ENCODE data around the gene CCDC177.

The CCDC177 gene

DNA sequence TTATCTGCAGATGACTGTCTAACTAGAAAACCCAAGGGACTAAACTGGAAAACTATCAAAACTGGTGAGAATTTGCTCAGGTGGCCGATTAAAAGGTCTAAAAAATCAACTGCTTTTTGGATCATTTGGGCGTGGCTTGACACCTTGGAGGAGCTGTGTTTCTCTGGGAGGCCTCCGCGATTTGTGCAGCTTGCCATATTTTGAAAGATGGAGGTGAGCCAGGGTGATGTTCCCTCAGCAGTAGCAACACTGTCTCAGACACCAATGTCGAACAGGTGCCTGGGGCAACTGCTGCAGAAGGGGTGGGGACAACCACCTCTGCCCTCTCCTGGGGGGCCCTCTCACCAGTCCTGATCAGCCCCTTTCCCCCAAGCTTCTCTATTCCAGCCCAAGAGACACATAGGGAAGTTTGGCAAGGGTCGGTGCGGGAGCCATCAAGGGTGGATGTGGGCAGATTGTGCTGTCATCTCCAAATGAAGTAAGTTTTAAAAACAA lies 3.8 kb downstream of the CCDC177 start:
- H3K4me3 ChIP-seq (ENCODE audit: insufficient read depth in 1 of 2, low read depth in 1 of 2, low read length in 2 of 2) = no peak overlapping the region

DNA sequence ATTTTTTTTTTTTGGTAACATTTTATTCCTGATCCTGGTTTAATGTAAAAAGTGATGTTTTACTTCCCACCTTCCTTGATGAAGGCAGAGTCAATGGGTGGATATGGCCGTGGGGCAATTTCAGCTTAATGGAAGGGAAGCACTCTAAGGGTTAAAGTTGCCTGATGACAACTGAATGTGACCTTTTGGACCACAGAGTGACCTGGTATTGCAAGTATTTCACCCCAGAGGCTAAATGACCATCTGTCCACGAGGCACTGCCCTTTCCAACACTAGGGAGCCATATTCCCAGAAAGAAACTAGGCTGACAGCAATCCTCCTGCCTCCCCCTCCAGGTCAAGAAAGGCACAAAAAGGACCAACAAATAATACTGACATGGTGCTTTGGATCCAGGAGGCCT lies 4.8 kb downstream of the CCDC177 start:
- Histone ChIP-seq H3K4me2 (ENCODE audit: low read length, poor library complexity, severe bottlenecking) (no peak overlapping the region), H3K27ac (ENCODE audit: low read length, poor library complexity, severe bottlenecking) (no peak overlapping the region), H3K18ac (ENCODE audit: low read depth in 1 of 2, low read length in 2 of 2) (no peak overlapping the region), H2AFZ (ENCODE audit: low read depth, low read length) (no peak overlapping the region), H2AK5ac (ENCODE audit: low read length, severe bottlenecking) (no peak overlapping the region), H2BK15ac (ENCODE audit: low read depth, poor library complexity, severe bottlenecking) (no peak overlapping the region), H3K14ac (ENCODE audit: low read length in 2 of 2) (no peak overlapping the region), H4K91ac (ENCODE audit: low read length) (no peak overlapping the region), H3K9me3 (ENCODE audit: control insufficient read depth, low read length) (no peaks in the 10 kb centered on the region), H3K36me3 (ENCODE audit: control insufficient read depth in 1 of 2, insufficient read depth in 2 of 2, low read depth in 1 of 2, low read length in 2 of 2) (peaks cover 0 to 7% of the 10 kb centered on the region in 2 experiments), H3K9ac (ENCODE audit: low read length) (no peak overlapping the region), H3K27me3 (ENCODE audit: control insufficient read depth in 1 of 2, insufficient read depth in 1 of 2, low read length in 2 of 2) (peaks cover 73 to 94% of the 10 kb centered on the region in 2 experiments), H2BK120ac (ENCODE audit: low read depth, low read length) (no peak overlapping the region), H3K79me1 (replicated peaks; ENCODE audit: low read length, poor library complexity, severe bottlenecking) (no peaks in the 10 kb centered on the region), H3K4me1 (ENCODE audit: control insufficient read depth, insufficient read depth, low read depth, low read length) (peaks cover 22% of the 10 kb centered on the region), H3K4ac (ENCODE audit: low read depth in 1 of 2, low read length in 2 of 2) (no peak overlapping the region), H4K8ac (ENCODE audit: low read length) (no peak overlapping the region), H2BK5ac (ENCODE audit: low read depth, low read length, poor library complexity, severe bottlenecking) (no peak overlapping the region), H2BK12ac (ENCODE audit: low read length in 2 of 2) (no peak overlapping the region), H3K23ac (ENCODE audit: low read length in 2 of 2) (peak overlapping the region in 1 of 2 experiments; percentile 52), H3K4me3 (ENCODE audit: insufficient read depth in 1 of 2, low read depth in 1 of 2, low read length in 2 of 2) (no peak overlapping the region)
- WGBS = 47% methylated on average over 2 of the region's 2 CpGs
- no peak for DNase-seq

More for the DNA sequence above, 3.8 kb downstream of the CCDC177 start:
- Histone ChIP-seq H3K4ac (ENCODE audit: low read depth in 1 of 2, low read length in 2 of 2) (no peak overlapping the region), H3K9ac (ENCODE audit: low read length) (no peak overlapping the region), H2BK12ac (ENCODE audit: low read length in 2 of 2) (no peak overlapping the region), H3K36me3 (ENCODE audit: control insufficient read depth in 1 of 2, insufficient read depth in 2 of 2, low read depth in 1 of 2, low read length in 2 of 2) (peaks cover 0 to 7% of the 10 kb centered on the region in 2 experiments), H3K14ac (ENCODE audit: low read length in 2 of 2) (no peak overlapping the region), H3K4me1 (ENCODE audit: control insufficient read depth, insufficient read depth, low read depth, low read length) (peaks cover 22% of the 10 kb centered on the region), H4K91ac (ENCODE audit: low read length) (no peak overlapping the region), H3K27me3 (ENCODE audit: control insufficient read depth in 1 of 2, insufficient read depth in 1 of 2, low read length in 2 of 2) (peaks cover 69 to 94% of the 10 kb centered on the region in 2 experiments), H3K4me2 (ENCODE audit: low read length, poor library complexity, severe bottlenecking) (no peak overlapping the region), H3K9me3 (ENCODE audit: control insufficient read depth, low read length) (no peaks in the 10 kb centered on the region), H3K23ac (ENCODE audit: low read length in 2 of 2) (no peak overlapping the region), H4K8ac (ENCODE audit: low read length) (no peak overlapping the region), H2BK5ac (ENCODE audit: low read depth, low read length, poor library complexity, severe bottlenecking) (no peak overlapping the region), H3K79me1 (replicated peaks; ENCODE audit: low read length, poor library complexity, severe bottlenecking) (no peaks in the 10 kb centered on the region), H2BK120ac (ENCODE audit: low read depth, low read length) (no peak overlapping the region), H2BK15ac (ENCODE audit: low read depth, poor library complexity, severe bottlenecking) (no peak overlapping the region), H3K27ac (ENCODE audit: low read length, poor library complexity, severe bottlenecking) (no peak overlapping the region), H2AK5ac (ENCODE audit: low read length, severe bottlenecking) (no peak overlapping the region), H3K18ac (ENCODE audit: low read depth in 1 of 2, low read length in 2 of 2) (no peak overlapping the region), H2AFZ (ENCODE audit: low read depth, low read length) (no peak overlapping the region)
- no peak for DNase-seq
- WGBS = 92% methylated on average over 7 of the region's 7 CpGs

GRCh38 chr14:69567563-69567962 lies 7.1 kb downstream of the CCDC177 start:
- no peak for DNase-seq
- H2BK120ac ChIP-seq (ENCODE audit: low read depth, low read length) = no peak overlapping the region
- H3K27ac ChIP-seq (ENCODE audit: low read length, poor library complexity, severe bottlenecking) = no peak overlapping the region
- no peak overlapping the region for H3K4me3 ChIP-seq (ENCODE audit: insufficient read depth in 1 of 2, low read depth in 1 of 2, low read length in 2 of 2)
- no peaks in the 10 kb centered on the region for H3K9me3 ChIP-seq (ENCODE audit: control insufficient read depth, low read length)
- H3K4ac ChIP-seq (ENCODE audit: low read depth in 1 of 2, low read length in 2 of 2) = no peak overlapping the region
- 86% methylated on average over 3 of the region's 5 CpGs for WGBS
- H3K36me3 ChIP-seq (ENCODE audit: control insufficient read depth in 1 of 2, insufficient read depth in 2 of 2, low read depth in 1 of 2, low read length in 2 of 2) = peaks cover 0 to 5% of the 10 kb centered on the region in 2 experiments
- H2BK15ac ChIP-seq (ENCODE audit: low read depth, poor library complexity, severe bottlenecking) = no peak overlapping the region
- H3K18ac ChIP-seq (ENCODE audit: low read depth in 1 of 2, low read length in 2 of 2) = no peak overlapping the region
- H3K4me2 ChIP-seq (ENCODE audit: low read length, poor library complexity, severe bottlenecking) = no peak overlapping the region
- no peak overlapping the region for H2AFZ ChIP-seq (ENCODE audit: low read depth, low read length)
- H2AK5ac ChIP-seq (ENCODE audit: low read length, severe bottlenecking) = no peak overlapping the region
- H3K23ac ChIP-seq (ENCODE audit: low read length in 2 of 2) = no peak overlapping the region
- H3K27me3 ChIP-seq (ENCODE audit: control insufficient read depth in 1 of 2, insufficient read depth in 1 of 2, low read length in 2 of 2) = peaks cover 83 to 94% of the 10 kb centered on the region in 2 experiments
- no peak overlapping the region for H3K9ac ChIP-seq (ENCODE audit: low read length)
- H2BK5ac ChIP-seq (ENCODE audit: low read depth, low read length, poor library complexity, severe bottlenecking) = no peak overlapping the region
- H2BK12ac ChIP-seq (ENCODE audit: low read length in 2 of 2) = no peak overlapping the region
- H4K8ac ChIP-seq (ENCODE audit: low read length) = no peak overlapping the region
- no peaks in the 10 kb centered on the region for H3K79me1 ChIP-seq (replicated peaks; ENCODE audit: low read length, poor library complexity, severe bottlenecking)
- peaks cover 13% of the 10 kb centered on the region for H3K4me1 ChIP-seq (ENCODE audit: control insufficient read depth, insufficient read depth, low read depth, low read length)
- H3K14ac ChIP-seq (ENCODE audit: low read length in 2 of 2) = no peak overlapping the region
- no peak overlapping the region for H4K91ac ChIP-seq (ENCODE audit: low read length)

GRCh38 chr14:69561893-69562292 lies 12.8 kb downstream of the CCDC177 start:
- no peak overlapping the region for H3K23ac ChIP-seq (ENCODE audit: low read length in 2 of 2)
- no peak overlapping the region for H2AK5ac ChIP-seq (ENCODE audit: low read length, severe bottlenecking)
- H3K27me3 ChIP-seq (ENCODE audit: control insufficient read depth in 1 of 2, insufficient read depth in 1 of 2, low read length in 2 of 2) = peaks cover 84 to 88% of the 10 kb centered on the region in 2 experiments
- H3K4ac ChIP-seq (ENCODE audit: low read depth in 1 of 2, low read length in 2 of 2) = no peak overlapping the region
- no peak overlapping the region for H3K14ac ChIP-seq (ENCODE audit: low read length in 2 of 2)
- no peak overlapping the region for H2BK120ac ChIP-seq (ENCODE audit: low read depth, low read length)
- no peak overlapping the region for H3K4me3 ChIP-seq (ENCODE audit: insufficient read depth in 1 of 2, low read depth in 1 of 2, low read length in 2 of 2)
- H3K18ac ChIP-seq (ENCODE audit: low read depth in 1 of 2, low read length in 2 of 2) = no peak overlapping the region
- no peak overlapping the region for H2AFZ ChIP-seq (ENCODE audit: low read depth, low read length)
- H3K79me1 ChIP-seq (replicated peaks; ENCODE audit: low read length, poor library complexity, severe bottlenecking) = no peaks in the 10 kb centered on the region
- H2BK5ac ChIP-seq (ENCODE audit: low read depth, low read length, poor library complexity, severe bottlenecking) = no peak overlapping the region
- no peak overlapping the region for H3K9ac ChIP-seq (ENCODE audit: low read length)
- H3K4me1 ChIP-seq (ENCODE audit: control insufficient read depth, insufficient read depth, low read depth, low read length) = no peaks in the 10 kb centered on the region
- no peak overlapping the region for H2BK15ac ChIP-seq (ENCODE audit: low read depth, poor library complexity, severe bottlenecking)
- DNase-seq = no peak
- H4K8ac ChIP-seq (ENCODE audit: low read length) = no peak overlapping the region
- H2BK12ac ChIP-seq (ENCODE audit: low read length in 2 of 2) = no peak overlapping the region
- H3K9me3 ChIP-seq (ENCODE audit: control insufficient read depth, low read length) = no peaks in the 10 kb centered on the region
- H4K91ac ChIP-seq (ENCODE audit: low read length) = no peak overlapping the region
- no peak overlapping the region for H3K27ac ChIP-seq (ENCODE audit: low read length, poor library complexity, severe bottlenecking)
- H3K36me3 ChIP-seq (ENCODE audit: control insufficient read depth in 1 of 2, insufficient read depth in 2 of 2, low read depth in 1 of 2, low read length in 2 of 2) = no peaks in the 10 kb centered on the region
- H3K4me2 ChIP-seq (ENCODE audit: low read length, poor library complexity, severe bottlenecking) = no peak overlapping the region
